ENCODE measurements around the gene SOAT2. TPM values are rescaled to one million over a fixed set of nuclear protein-coding genes. Genes with fewer than 3 reads are reported as not detected.
"Not testable (repeated sequence)": the region's sequence is repeated elsewhere in the genome, so short reads cannot be mapped to it uniquely, and the experiment has no call there.

SOAT2 gene
- total RNA-seq, 4 donors from 2014 or later, result 13.3 to 55.0 (median 34.5) TPM; not detected in 1

GRCh38 chr12:53101931-53102781 is 1.1 kb upstream of the SOAT2 start:
- no peaks in the 10 kb centered on the region for H3K27me3 ChIP-seq
- no peak for DNase-seq
- peak overlapping the region; percentile 55 to 84 (median 76) for H3K27ac ChIP-seq

GRCh38 chr12:53103860-53104305 is 597 bp downstream of the SOAT2 start:
- peak overlapping the region; percentile 55 to 84 (median 76) for H3K27ac ChIP-seq
- no peaks in the 10 kb centered on the region for H3K36me3 ChIP-seq
- peak overlapping the region in 2 of 4 donors; percentile 7 to 10 for H3K4me3 ChIP-seq
- no peaks in the 10 kb centered on the region for H3K27me3 ChIP-seq
- DNase-seq, result peak in 2 of 3 donors; percentile 67 to 73
- H3K9me3 ChIP-seq, result no peaks in the 10 kb centered on the region
- TF ChIP-seq POLR2A (IDR thresholded peaks at IDR 0.05), result no peak
- TF ChIP-seq CTCF (IDR thresholded peaks at IDR 0.05), result no peak
- H3K4me1 ChIP-seq, result peaks cover 5 to 22% (median 13%) of the 10 kb centered on the region in 4 donors

More at GRCh38 chr12:53101931-53102781, 1.1 kb upstream of the SOAT2 start:
- H3K4me3 ChIP-seq, result no peak overlapping the region
- TF ChIP-seq POLR2A (IDR thresholded peaks at IDR 0.05) (no peak), CTCF (IDR thresholded peaks at IDR 0.05) (no peak)
- peaks cover 5 to 39% (median 15%) of the 10 kb centered on the region in 4 donors for H3K4me1 ChIP-seq
- H3K9me3 ChIP-seq, result no peaks in the 10 kb centered on the region
- H3K36me3 ChIP-seq, result no peaks in the 10 kb centered on the region

- no peak overlapping the region for H3K27ac ChIP-seq
- H3K27me3 ChIP-seq, result no peaks in the 10 kb centered on the region
- H3K36me3 ChIP-seq, result no peaks in the 10 kb centered on the region
- no peak overlapping the region for H3K4me3 ChIP-seq
- H3K9me3 ChIP-seq, result no peaks in the 10 kb centered on the region
- TF ChIP-seq CTCF (IDR thresholded peaks at IDR 0.05), result no peak
- no peak for TF ChIP-seq POLR2A (IDR thresholded peaks at IDR 0.05)
- H3K4me1 ChIP-seq, result peaks cover 5 to 18% (median 11%) of the 10 kb centered on the region in 4 donors
- no peak for DNase-seq
Measured at GRCh38 chr12:53105256-53105655, 2.0 kb downstream of the SOAT2 start.

GRCh38 chr12:53105712-53106439 is 2.6 kb downstream of the SOAT2 start:
- Histone ChIP-seq H3K27ac (no peak overlapping the region), H3K36me3 (no peaks in the 10 kb centered on the region), H3K9me3 (no peaks in the 10 kb centered on the region), H3K27me3 (no peaks in the 10 kb centered on the region), H3K4me1 (peaks cover 5 to 18% (median 11%) of the 10 kb centered on the region in 4 donors), H3K4me3 (no peak overlapping the region)
- TF ChIP-seq POLR2A (IDR thresholded peaks at IDR 0.05) (no peak), CTCF (IDR thresholded peaks at IDR 0.05) (no peak)
- no peak for DNase-seq

GRCh38 chr12:53107122-53107521 is 3.8 kb downstream of the SOAT2 start:
- H3K36me3 ChIP-seq, result no peaks in the 10 kb centered on the region
- peaks cover 5 to 18% (median 10%) of the 10 kb centered on the region in 4 donors for H3K4me1 ChIP-seq
- no peak overlapping the region for H3K4me3 ChIP-seq
- H3K9me3 ChIP-seq, result no peaks in the 10 kb centered on the region
- no peak overlapping the region for H3K27ac ChIP-seq
- TF ChIP-seq CTCF (IDR thresholded peaks at IDR 0.05) (no peak), POLR2A (IDR thresholded peaks at IDR 0.05) (no peak)
- no peaks in the 10 kb centered on the region for H3K27me3 ChIP-seq
- no peak for DNase-seq

- not testable (repeated sequence) for H3K9me3 ChIP-seq, H3K36me3 ChIP-seq, H3K27ac ChIP-seq, H3K4me3 ChIP-seq, DNase-seq, H3K27me3 ChIP-seq, H3K4me1 ChIP-seq
Measured at GRCh38 chr12:53112431-53112830, 9.1 kb downstream of the SOAT2 start.
